Measurements from ENCODE around the gene CDKN2AIP.
"Not testable (repeated sequence)": the region's sequence is repeated elsewhere in the genome, so short reads cannot be mapped to it uniquely, and the experiment has no call there.

The CDKN2AIP gene

DNA sequence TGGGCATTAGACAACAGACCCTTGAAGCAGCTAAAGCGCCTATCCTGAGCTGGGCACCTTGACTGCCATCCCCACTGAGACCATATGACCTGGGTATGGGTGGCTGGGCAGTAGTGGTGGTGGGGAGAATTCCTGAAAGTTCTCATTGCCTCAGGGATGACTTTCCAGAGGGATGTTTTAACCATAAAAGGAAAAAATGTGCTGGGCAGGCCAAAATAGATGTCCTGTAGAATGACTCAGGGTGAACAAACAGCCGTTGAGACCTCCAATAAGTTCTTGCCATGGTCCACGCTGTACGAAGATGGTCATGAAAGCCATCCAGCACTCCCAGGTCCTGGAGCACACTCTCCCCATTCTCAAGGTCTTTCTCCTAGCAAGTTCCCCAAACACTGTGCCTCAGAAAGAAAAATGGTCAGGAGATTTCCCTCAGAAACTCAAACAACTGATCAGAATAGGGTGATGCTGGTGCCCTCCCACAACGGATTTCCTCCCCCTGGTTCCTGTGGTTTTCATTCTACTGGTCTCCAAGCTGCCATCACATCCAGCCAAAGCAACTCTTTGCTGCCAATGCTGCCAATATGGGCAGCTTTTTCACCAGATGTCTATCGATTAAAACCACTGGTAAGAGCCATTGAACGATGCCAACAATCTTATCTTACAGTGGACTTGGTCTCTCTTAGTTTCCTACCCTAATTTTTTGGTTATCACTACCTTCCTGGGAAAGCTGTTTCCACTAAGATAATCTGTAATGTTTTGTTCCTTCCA, 11.2 kb downstream of the CDKN2AIP start:
- no peaks in the 10 kb centered on the region for H3K9me3 ChIP-seq (ENCODE audit: low read length)
- no peaks in the 10 kb centered on the region for H3K36me3 ChIP-seq (ENCODE audit: insufficient read depth, low read length)
- H3K4me1 ChIP-seq (ENCODE audit: insufficient read depth, low read length): no peaks in the 10 kb centered on the region
- H3K4me3 ChIP-seq (ENCODE audit: low read depth in 1 of 2, low read length in 2 of 2): no peak overlapping the region
- no peak overlapping the region for H3K27ac ChIP-seq (ENCODE audit: low read depth, low read length)
- no peak overlapping the region for H3K9ac ChIP-seq (ENCODE audit: low read length)
- H3K27me3 ChIP-seq (ENCODE audit: control insufficient read depth in 1 of 2, insufficient read depth in 2 of 2, low read length in 2 of 2): no peaks in the 10 kb centered on the region

DNA sequence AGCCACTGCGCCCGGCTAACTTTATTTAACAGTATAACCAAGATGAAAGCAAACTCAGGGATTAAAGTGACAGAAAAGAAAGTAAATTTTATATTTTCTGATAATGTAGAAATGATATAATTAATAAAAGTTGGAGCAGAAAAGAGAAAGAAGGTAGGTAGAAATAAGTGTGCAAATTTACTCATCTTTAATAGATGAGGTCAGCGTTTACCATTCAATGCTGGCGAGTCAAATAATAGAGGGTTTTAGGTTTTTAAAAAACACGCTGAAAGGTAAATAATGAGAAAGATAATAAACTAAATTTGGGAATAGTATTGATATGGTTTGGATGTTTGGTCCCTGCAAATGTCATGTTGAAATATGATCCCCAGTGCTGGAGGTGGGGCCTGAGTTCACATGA, 13.6 kb downstream of the CDKN2AIP start:
- no peaks in the 10 kb centered on the region for H3K27me3 ChIP-seq (ENCODE audit: control insufficient read depth in 1 of 2, insufficient read depth in 2 of 2, low read length in 2 of 2)
- no peak overlapping the region for H3K27ac ChIP-seq (ENCODE audit: low read depth, low read length)
- no peak overlapping the region for H3K4me3 ChIP-seq (ENCODE audit: low read depth in 1 of 2, low read length in 2 of 2)
- H3K36me3 ChIP-seq (ENCODE audit: insufficient read depth, low read length): no peaks in the 10 kb centered on the region
- H3K9ac ChIP-seq (ENCODE audit: low read length): no peak overlapping the region
- no peaks in the 10 kb centered on the region for H3K9me3 ChIP-seq (ENCODE audit: low read length)
- no peaks in the 10 kb centered on the region for H3K4me1 ChIP-seq (ENCODE audit: insufficient read depth, low read length)

DNA sequence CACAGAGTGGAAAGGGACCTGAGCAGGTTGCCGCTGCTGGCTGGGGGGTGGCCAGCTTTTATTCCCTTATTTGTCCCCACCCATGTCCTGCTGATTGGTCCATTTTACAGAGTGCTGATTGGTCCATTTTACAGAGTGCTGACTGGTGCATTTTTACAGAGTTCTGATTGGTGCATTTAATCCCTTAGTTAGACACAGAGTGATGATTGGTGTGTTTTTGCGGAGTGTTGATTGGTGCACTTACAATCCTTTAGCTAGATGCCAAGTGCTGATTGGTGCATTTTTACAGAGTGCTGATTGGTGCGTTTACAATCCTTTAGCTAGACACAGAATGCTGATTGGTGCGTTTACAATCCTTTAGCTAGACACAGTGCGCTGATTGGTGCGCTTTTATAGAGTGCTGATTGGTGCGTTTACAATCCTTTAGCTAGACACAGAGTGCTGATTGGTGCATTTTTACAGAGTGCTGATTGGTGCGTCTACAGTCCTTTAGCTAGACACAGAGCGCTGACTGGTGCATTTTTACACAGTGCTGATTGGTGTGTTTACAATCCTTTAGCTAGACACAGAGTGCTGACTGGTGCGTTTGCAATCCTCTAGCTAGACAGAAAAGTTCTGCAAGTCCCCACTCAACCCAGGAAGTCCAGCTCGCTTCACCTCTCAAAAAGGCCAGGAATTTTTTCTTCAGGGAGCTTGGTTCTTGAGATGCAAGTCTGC, 19.6 kb downstream of the CDKN2AIP start:
- H3K4me3 ChIP-seq (ENCODE audit: low read depth in 1 of 2, low read length in 2 of 2): not testable (repeated sequence)

DNA sequence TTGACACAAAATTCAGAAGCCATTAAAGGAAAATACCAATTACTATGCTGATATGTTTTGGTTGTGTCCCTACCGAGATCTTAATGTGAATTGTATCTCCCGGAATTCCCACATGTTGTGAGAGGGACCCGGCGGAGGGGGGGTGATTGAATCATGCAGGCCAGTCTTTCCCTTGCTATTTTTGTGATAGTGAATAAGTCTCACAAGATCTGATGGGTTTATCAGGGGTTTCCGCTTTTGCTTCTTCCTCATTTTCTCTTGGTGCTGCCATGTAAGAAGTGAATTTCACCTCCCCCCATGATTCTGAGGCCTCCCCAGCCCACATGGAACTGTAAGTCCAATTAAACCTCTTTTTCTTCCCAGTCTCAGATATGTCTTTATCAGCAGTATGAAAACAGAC, 21.4 kb downstream of the CDKN2AIP start:
- H3K27me3 ChIP-seq (ENCODE audit: control insufficient read depth in 1 of 2, insufficient read depth in 2 of 2, low read length in 2 of 2); H3K4me3 ChIP-seq (ENCODE audit: low read depth in 1 of 2, low read length in 2 of 2); H3K36me3 ChIP-seq (ENCODE audit: insufficient read depth, low read length): not testable (repeated sequence)

More for the DNA sequence above, 19.6 kb downstream of the CDKN2AIP start:
- H3K9me3 ChIP-seq (ENCODE audit: low read length); H3K4me1 ChIP-seq (ENCODE audit: insufficient read depth, low read length); H3K27ac ChIP-seq (ENCODE audit: low read depth, low read length); H3K27me3 ChIP-seq (ENCODE audit: control insufficient read depth in 1 of 2, insufficient read depth in 2 of 2, low read length in 2 of 2); H3K9ac ChIP-seq (ENCODE audit: low read length); H3K36me3 ChIP-seq (ENCODE audit: insufficient read depth, low read length): not testable (repeated sequence)

DNA sequence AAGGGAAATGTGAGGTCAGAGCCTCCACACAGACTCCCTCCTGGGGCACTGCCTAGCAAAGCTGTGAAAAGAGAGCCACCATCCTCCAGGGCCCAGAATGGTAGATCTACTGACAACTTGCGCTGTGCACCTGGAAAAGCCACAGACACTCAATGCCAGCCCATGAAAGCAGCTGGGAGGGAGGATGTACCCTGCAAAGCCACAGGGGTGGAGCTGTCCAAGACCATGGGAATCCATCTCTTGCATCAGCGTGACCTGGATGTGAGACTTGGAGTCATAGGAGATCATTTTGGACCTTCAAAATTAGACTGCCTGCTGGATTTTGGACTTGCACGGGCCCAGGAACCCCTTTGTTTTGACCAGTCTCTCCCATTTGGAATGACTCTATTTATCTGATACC, 22.8 kb downstream of the CDKN2AIP start:
- Histone ChIP-seq H3K4me3 (ENCODE audit: low read depth in 1 of 2, low read length in 2 of 2) (no peak overlapping the region), H3K27ac (ENCODE audit: low read depth, low read length) (no peak overlapping the region), H3K9ac (ENCODE audit: low read length) (no peak overlapping the region), H3K4me1 (ENCODE audit: insufficient read depth, low read length) (no peaks in the 10 kb centered on the region), H3K27me3 (ENCODE audit: control insufficient read depth in 1 of 2, insufficient read depth in 2 of 2, low read length in 2 of 2) (no peaks in the 10 kb centered on the region), H3K9me3 (ENCODE audit: low read length) (no peaks in the 10 kb centered on the region), H3K36me3 (ENCODE audit: insufficient read depth, low read length) (no peaks in the 10 kb centered on the region)

More for the DNA sequence above, 21.4 kb downstream of the CDKN2AIP start:
- H3K9ac ChIP-seq (ENCODE audit: low read length); H3K9me3 ChIP-seq (ENCODE audit: low read length); H3K4me1 ChIP-seq (ENCODE audit: insufficient read depth, low read length); H3K27ac ChIP-seq (ENCODE audit: low read depth, low read length): not testable (repeated sequence)

DNA sequence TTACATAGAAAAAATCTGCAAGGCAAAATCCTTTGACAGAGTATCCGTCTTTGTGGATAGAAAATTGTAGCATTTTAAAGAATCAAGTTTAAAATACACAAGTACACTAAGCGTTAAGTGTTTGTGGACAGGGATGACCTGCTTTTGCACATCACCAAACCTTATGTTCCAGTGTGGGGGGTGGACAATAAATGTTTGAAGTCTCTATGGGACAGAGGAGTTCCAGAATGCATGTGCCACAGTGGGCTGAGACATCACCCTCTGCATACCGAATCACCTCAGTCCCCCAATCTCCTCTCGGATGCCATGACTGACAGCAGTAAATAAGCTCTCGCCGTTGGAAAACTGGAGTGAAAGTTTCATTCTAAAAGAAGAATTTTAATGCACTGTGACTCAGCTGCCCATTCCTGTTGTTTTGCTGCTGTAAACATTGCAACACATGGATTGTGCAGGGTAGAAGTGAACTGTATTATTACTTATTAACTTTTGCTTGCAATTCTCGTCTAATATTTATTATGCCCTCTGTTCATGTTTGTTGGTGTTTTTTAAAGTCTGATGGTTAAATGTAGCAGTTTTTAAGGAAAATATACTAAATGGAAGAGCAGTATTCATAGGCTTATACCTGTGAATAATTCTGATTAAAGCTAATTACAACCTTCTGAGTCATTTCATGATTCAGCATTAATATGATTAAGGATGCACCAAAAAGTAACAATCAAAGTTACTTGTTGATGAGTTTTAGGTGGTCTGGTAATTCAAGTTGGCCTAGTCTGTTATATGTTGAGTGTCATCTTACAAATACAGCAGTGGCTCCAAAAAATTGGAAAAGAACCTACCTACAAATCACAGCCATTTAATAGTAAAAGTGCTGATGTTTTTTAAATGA, 24.0 kb downstream of the CDKN2AIP start:
- H3K9ac ChIP-seq (ENCODE audit: low read length): no peak overlapping the region
- H3K36me3 ChIP-seq (ENCODE audit: insufficient read depth, low read length): no peaks in the 10 kb centered on the region
- H3K4me1 ChIP-seq (ENCODE audit: insufficient read depth, low read length): peaks cover 7% of the 10 kb centered on the region
- no peaks in the 10 kb centered on the region for H3K27me3 ChIP-seq (ENCODE audit: control insufficient read depth in 1 of 2, insufficient read depth in 2 of 2, low read length in 2 of 2)
- no peak overlapping the region for H3K27ac ChIP-seq (ENCODE audit: low read depth, low read length)
- H3K4me3 ChIP-seq (ENCODE audit: low read depth in 1 of 2, low read length in 2 of 2): no peak overlapping the region
- H3K9me3 ChIP-seq (ENCODE audit: low read length): no peaks in the 10 kb centered on the region

DNA sequence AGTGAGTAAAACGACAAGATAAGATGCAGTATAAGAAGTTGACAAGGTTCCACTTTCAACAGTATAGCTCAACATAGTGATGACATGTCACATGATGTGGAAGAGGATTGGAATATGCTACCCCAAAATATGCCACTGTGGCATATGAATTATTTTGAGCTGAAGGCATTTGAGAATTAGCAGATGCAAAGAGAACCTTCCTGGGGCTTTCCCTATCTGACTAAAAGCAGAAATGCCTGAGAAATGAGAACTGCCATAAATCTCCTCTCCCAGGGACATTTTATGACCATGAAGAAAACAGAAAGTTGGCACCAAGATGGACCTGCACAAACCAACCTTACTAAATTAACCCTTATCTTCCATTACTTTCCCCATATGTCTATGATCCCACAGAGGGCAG, 24.8 kb downstream of the CDKN2AIP start:
- no peaks in the 10 kb centered on the region for H3K27me3 ChIP-seq (ENCODE audit: control insufficient read depth in 1 of 2, insufficient read depth in 2 of 2, low read length in 2 of 2)
- no peaks in the 10 kb centered on the region for H3K36me3 ChIP-seq (ENCODE audit: insufficient read depth, low read length)
- no peak overlapping the region for H3K4me3 ChIP-seq (ENCODE audit: low read depth in 1 of 2, low read length in 2 of 2)
- no peak overlapping the region for H3K27ac ChIP-seq (ENCODE audit: low read depth, low read length)
- H3K9me3 ChIP-seq (ENCODE audit: low read length): no peaks in the 10 kb centered on the region
- H3K9ac ChIP-seq (ENCODE audit: low read length): no peak overlapping the region
- H3K4me1 ChIP-seq (ENCODE audit: insufficient read depth, low read length): peaks cover 7% of the 10 kb centered on the region

DNA sequence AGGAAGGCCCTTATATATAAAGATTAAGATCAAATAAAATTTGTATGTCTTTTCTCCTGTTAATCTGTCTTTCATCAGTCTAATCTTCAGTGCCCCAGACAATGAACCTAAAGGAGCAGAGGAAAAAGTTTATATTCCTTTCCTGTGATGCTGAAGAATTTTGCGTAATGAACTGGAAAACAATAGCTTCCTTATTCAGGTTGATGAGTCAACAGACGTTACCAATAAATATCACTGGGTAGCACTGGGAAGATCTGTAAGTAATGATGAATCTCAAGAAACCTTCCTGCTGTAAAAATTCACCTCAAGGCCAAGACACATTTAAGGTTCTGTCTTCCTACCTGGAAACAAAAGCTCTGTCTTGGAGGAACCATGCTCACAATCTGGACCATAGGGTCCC, 25.5 kb downstream of the CDKN2AIP start:
- Histone ChIP-seq H3K9me3 (ENCODE audit: low read length) (no peaks in the 10 kb centered on the region), H3K36me3 (ENCODE audit: insufficient read depth, low read length) (no peaks in the 10 kb centered on the region), H3K9ac (ENCODE audit: low read length) (no peak overlapping the region), H3K4me3 (ENCODE audit: low read depth in 1 of 2, low read length in 2 of 2) (no peak overlapping the region), H3K27ac (ENCODE audit: low read depth, low read length) (no peak overlapping the region), H3K4me1 (ENCODE audit: insufficient read depth, low read length) (peaks cover 7% of the 10 kb centered on the region), H3K27me3 (ENCODE audit: control insufficient read depth in 1 of 2, insufficient read depth in 2 of 2, low read length in 2 of 2) (no peaks in the 10 kb centered on the region)

DNA sequence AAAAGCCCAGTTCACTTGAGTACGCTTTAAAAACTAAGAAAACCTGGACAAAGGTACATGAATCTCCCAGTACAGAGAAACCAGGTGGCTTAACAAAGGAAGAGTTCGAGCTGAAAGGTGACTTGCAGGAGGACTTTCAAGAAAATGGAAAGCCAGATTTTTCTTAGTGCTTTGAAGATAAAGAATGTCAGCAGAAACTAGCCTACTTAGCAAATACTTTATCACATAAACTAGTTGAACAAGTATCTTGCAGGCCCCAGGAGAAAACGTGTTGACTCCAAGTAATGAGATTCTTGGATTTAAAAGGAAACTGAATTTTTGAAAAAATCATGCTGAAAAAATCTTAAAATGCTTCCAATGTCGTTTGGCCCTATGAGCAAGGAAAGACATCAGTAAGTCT, 26.4 kb downstream of the CDKN2AIP start:
- Histone ChIP-seq H3K9ac (ENCODE audit: low read length) (no peak overlapping the region), H3K4me3 (ENCODE audit: low read depth in 1 of 2, low read length in 2 of 2) (no peak overlapping the region), H3K4me1 (ENCODE audit: insufficient read depth, low read length) (peaks cover 7% of the 10 kb centered on the region), H3K27ac (ENCODE audit: low read depth, low read length) (no peak overlapping the region), H3K36me3 (ENCODE audit: insufficient read depth, low read length) (no peaks in the 10 kb centered on the region), H3K27me3 (ENCODE audit: control insufficient read depth in 1 of 2, insufficient read depth in 2 of 2, low read length in 2 of 2) (no peaks in the 10 kb centered on the region), H3K9me3 (ENCODE audit: low read length) (no peaks in the 10 kb centered on the region)

DNA sequence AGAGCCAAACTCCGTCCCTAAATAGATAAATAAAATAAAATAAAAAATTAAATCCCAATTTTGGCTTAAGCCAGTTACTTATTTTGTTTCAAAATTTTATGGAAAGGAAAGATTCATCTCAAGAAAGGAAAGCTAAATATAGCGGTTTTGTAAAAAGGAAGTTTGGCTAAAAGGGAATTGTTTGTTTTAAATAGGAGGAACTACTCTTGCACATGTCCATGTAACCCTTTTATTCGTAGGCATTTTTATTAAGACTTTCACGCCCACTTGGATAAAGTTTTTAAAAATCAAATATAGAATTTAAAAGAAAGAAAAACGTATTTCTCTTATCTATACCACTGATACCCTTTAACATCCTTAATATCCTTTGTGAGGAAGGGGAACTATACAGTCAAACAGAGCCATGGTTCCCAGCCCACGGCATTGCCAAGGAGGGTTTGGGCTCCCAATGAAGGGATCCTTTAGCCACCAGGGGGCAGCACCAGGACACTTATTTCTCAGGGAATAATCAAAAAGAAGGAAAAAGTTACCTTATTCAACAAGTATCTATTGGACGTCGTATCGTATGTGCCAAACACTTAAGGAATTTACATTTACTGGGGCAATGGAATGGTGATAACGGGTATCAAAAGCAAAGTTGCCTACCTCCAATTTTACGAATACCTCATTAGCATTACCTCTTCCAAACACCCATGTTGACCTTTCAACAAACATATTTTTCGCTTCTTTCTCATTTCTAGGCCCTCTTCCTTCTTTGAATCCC, 27.7 kb downstream of the CDKN2AIP start:
- H3K9ac ChIP-seq (ENCODE audit: low read length): no peak overlapping the region
- H3K36me3 ChIP-seq (ENCODE audit: insufficient read depth, low read length): no peaks in the 10 kb centered on the region
- H3K4me3 ChIP-seq (ENCODE audit: low read depth in 1 of 2, low read length in 2 of 2): no peak overlapping the region
- H3K9me3 ChIP-seq (ENCODE audit: low read length): no peaks in the 10 kb centered on the region
- H3K4me1 ChIP-seq (ENCODE audit: insufficient read depth, low read length): peaks cover 7% of the 10 kb centered on the region
- H3K27me3 ChIP-seq (ENCODE audit: control insufficient read depth in 1 of 2, insufficient read depth in 2 of 2, low read length in 2 of 2): no peaks in the 10 kb centered on the region
- H3K27ac ChIP-seq (ENCODE audit: low read depth, low read length): no peak overlapping the region

DNA sequence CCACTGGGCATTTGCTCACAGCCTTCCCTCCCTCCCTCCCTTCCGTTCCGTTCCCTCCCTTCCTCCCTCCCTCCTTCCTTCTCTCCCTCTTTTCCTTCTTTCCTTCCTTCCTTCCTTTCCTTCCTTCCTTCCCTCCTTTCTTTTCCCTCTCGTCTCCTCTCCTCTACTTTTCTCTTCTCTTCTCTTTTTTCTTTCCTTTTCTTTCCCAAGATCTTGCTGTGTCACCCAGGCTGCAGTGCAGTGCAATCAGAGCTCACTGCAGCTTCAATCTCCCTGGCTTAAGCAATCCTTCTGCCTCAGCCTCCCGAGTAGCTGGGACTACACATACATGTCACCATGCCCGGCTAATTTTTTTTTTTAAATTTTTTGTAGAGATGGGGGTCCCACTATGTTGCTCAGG, 33.7 kb downstream of the CDKN2AIP start:
- Histone ChIP-seq H3K9ac (ENCODE audit: low read length) (no peak overlapping the region), H3K27me3 (ENCODE audit: control insufficient read depth in 1 of 2, insufficient read depth in 2 of 2, low read length in 2 of 2) (no peaks in the 10 kb centered on the region), H3K4me1 (ENCODE audit: insufficient read depth, low read length) (no peaks in the 10 kb centered on the region), H3K27ac (ENCODE audit: low read depth, low read length) (no peak overlapping the region), H3K4me3 (ENCODE audit: low read depth in 1 of 2, low read length in 2 of 2) (no peak overlapping the region), H3K9me3 (ENCODE audit: low read length) (no peaks in the 10 kb centered on the region), H3K36me3 (ENCODE audit: insufficient read depth, low read length) (no peaks in the 10 kb centered on the region)
